CD4-positive, alpha-beta T cell (primary cell): ENCODE measurements around the gene GRK4. TPM values are rescaled to one million over a fixed set of nuclear protein-coding genes. Genes with fewer than 3 reads are reported as not detected.
"Not testable (repeated sequence)": the region's sequence is repeated elsewhere in the genome, so short reads cannot be mapped to it uniquely, and the experiment has no call there.

Experiments
- ATAC-seq: fragments of 200-7000 bp; cut with Tn5 transposase; one replicate; pipeline ENCODE4 v1.10.0; 2022; ENCODE audit warnings: mild to moderate bottlenecking; ENCODE audit not compliant: poor library complexity
- CTCF ChIA-PET: fragments of 350-600 bp; sonication (Branson Sonifier 250); formaldehyde crosslinking; loops from one replicate; lab custom pipeline; 2021; ENCODE audit warnings: antibody characterized with exemption, inconsistent platforms; lab: Charles Lee
- POLR2A ChIA-PET: fragments of 350-600 bp; sonication (Branson Sonifier 250); formaldehyde crosslinking; loops from one replicate; lab custom pipeline; 2021; ENCODE audit warnings: antibody characterized with exemption, inconsistent platforms; lab: Charles Lee
- DNase-seq, 14 experiments: peaks; one replicate each; pipeline ENCODE4 v3.0.0-alpha.2; 2013 to 2020; ENCODE audit warnings: mixed read lengths in 2 of 14
- H3K27ac ChIP-seq, 2 donors: one replicate each; pipeline versions ENCODE4 v1.5.1 to v1.7.0; 2013; ENCODE audit warnings: low read length in 2 of 2, low read depth in 1 of 2, mild to moderate bottlenecking in 1 of 2
- H3K27me3 ChIP-seq, 2 experiments: 1 replicate in 1 of 2; 2 replicates in 1 of 2; pipeline versions ENCODE4 v1.6.1 to v1.7.0; 2013; ENCODE audit warnings: low read length in 2 of 2, control low read depth in 1 of 2, mild to moderate bottlenecking in 1 of 2, moderate library complexity in 1 of 2; ENCODE audit not compliant: insufficient read depth in 2 of 2, control insufficient read depth in 1 of 2
- H3K36me3 ChIP-seq: one replicate; pipeline ENCODE4 v1.6.1; 2013; ENCODE audit warnings: low read length, control low read depth; ENCODE audit not compliant: insufficient read depth
- H3K4me1 ChIP-seq: one replicate; pipeline ENCODE4 v1.6.1; 2013; ENCODE audit warnings: low read length, control low read depth; ENCODE audit not compliant: insufficient read depth
- H3K4me3 ChIP-seq: one replicate; pipeline ENCODE4 v1.5.1; 2013; ENCODE audit warnings: mild to moderate bottlenecking, low read length, moderate library complexity
- H3K9me3 ChIP-seq, 2 experiments: 1 replicate in 1 of 2; 2 replicates in 1 of 2; pipeline versions ENCODE4 v1.6.1 to v1.7.0; 2013; ENCODE audit warnings: low read length in 2 of 2, mild to moderate bottlenecking in 2 of 2, control low read depth in 1 of 2, moderate library complexity in 1 of 2; ENCODE audit not compliant: control insufficient read depth in 1 of 2, insufficient read depth in 1 of 2
- H3K27ac Mint-ChIP-seq: one replicate; pipeline ENCODE4 v1.8.0; 2020; ENCODE audit warnings: mixed read lengths
- H3K27me3 Mint-ChIP-seq: one replicate; pipeline ENCODE4 v1.8.0; 2021; ENCODE audit warnings: mixed read lengths
- H3K36me3 Mint-ChIP-seq: one replicate; pipeline ENCODE4 v1.8.0; 2021; ENCODE audit warnings: low read depth, mixed read lengths
- H3K4me1 Mint-ChIP-seq: one replicate; pipeline ENCODE4 v1.8.0; 2021; ENCODE audit warnings: low read depth, mixed read lengths
- H3K4me3 Mint-ChIP-seq: one replicate; pipeline ENCODE4 v1.8.0; 2020; ENCODE audit warnings: mild to moderate bottlenecking, mixed read lengths
- H3K9me3 Mint-ChIP-seq: one replicate; pipeline ENCODE4 v1.8.0; 2020; ENCODE audit warnings: mixed read lengths
- intact Hi-C, 2 experiments: fragments of 100-400 bp; cut with DNase I in 1 of 2; cut with micrococcal nuclease in 1 of 2; formaldehyde crosslinking; loops; one replicate each; pipeline versions ENCODE4 v1.15.1 to v1.9.0; 2023 to 2025; cut with DNase I, micrococcal nuclease
- polyA plus RNA-seq, 2 donors: library from polyadenylated mRNA; unstranded; fragments of 120-200 nt; gene quantifications; one replicate each; pipeline ENCODE4 v1.2.1, GENCODE V29; 2013
- total RNA-seq, 174 experiments: library from RNA in 2 of 174; stranded (reverse) in 2 of 174; gene quantifications; one replicate each; pipeline ENCODE4 v1.2.3 and lab custom pipeline; 2021 to 2026
- TF ChIP-seq, protein P1 (sequence below): fragments of 200-600 bp; IDR thresholded peaks from one replicate; pipeline ENCODE4 v1.8.0; 2022; ENCODE audit warnings: antibody characterized with exemption, mild to moderate bottlenecking

Gene GRK4
- total RNA-seq, result 1 to 10 TPM; 1.2 to 1.8 TPM
- 1.2 TPM for polyA plus RNA-seq (2013, experiment 1 of 2)
- 1.7 TPM for polyA plus RNA-seq (2013, experiment 2 of 2)
- total RNA-seq (lab: John Stamatoyannopoulos, UW), result 1.4 to 11.6 (median 4.5) reads per million in 172 experiments

DNA sequence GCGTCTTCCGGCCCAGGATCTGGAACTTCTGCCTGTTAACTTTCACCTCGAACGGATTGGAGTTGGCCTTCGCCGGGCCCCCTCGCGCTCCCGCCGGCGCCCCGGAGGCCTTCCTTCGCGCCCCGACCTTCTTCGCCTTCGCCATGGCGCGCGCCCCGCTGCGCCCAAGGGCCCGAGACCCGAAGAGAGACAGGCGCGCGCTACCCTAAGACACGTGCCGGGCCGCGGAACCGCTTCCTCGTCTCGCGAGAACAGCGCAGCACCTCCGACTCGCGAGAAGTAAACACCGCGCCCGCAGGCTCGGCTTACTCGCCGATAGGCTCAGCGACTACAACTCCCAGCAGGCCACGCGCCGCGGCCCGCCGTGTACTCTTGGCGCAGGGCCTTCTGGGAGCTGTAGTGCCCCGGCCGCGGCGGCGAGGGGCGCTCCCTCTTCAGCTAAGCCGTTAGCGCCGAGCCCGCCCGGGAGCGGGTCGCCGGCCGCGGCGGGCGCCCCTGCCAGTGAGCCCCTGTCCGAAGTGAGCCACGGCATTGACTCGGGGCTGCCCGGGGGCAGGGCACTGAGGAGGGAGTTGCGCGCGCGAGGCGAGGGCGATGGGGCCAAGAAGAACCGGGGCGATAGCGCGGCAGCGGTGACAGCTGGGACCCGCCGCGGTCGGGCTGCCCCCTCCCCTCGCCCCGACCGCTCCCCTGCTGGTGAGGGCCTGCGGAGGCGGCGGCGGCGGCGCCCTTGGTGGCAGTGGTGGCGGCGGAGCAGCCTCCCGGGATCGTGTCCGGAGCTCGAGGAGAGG is at the start of gene GRK4, which contains the start of gene NOP14:
Gene GRK4, plus strand, starts transcription at position 397 of the 791 bp plus-strand sequence. CDS start 500 bp downstream, outside the sequence.
Gene NOP14, minus strand, starts transcription at position 232 of the 791 bp plus-strand sequence. Its CDS starts 87 bp downstream, at position 145.
- ChIA-PET CTCF (interaction anchor here (0.8 to 1.3 kb wide), 7 partner anchors 9 to 206 kb away, joined by 3 to 5 read pairs (median 3); no protein-coding TSS in a partner anchor), POLR2A (interaction anchor here (0.7 to 3.6 kb wide), 28 partner anchors 9 to 1383 kb away, joined by 3 to 51 read pairs (median 4); partner anchors contain the start of genes CFAP99, FAM193A, HAUS3 and HTT-AS)
- TF ChIP-seq, protein P1, sequence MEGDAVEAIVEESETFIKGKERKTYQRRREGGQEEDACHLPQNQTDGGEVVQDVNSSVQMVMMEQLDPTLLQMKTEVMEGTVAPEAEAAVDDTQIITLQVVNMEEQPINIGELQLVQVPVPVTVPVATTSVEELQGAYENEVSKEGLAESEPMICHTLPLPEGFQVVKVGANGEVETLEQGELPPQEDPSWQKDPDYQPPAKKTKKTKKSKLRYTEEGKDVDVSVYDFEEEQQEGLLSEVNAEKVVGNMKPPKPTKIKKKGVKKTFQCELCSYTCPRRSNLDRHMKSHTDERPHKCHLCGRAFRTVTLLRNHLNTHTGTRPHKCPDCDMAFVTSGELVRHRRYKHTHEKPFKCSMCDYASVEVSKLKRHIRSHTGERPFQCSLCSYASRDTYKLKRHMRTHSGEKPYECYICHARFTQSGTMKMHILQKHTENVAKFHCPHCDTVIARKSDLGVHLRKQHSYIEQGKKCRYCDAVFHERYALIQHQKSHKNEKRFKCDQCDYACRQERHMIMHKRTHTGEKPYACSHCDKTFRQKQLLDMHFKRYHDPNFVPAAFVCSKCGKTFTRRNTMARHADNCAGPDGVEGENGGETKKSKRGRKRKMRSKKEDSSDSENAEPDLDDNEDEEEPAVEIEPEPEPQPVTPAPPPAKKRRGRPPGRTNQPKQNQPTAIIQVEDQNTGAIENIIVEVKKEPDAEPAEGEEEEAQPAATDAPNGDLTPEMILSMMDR, result peak; percentile 62
- Mint-ChIP-seq H3K27me3 (no peaks in the 10 kb centered on the region), H3K27ac (peak within 1 kb of the TSS; percentile 84), H3K9me3 (no peaks in the 10 kb centered on the region), H3K4me1 (peaks cover 42% of the 10 kb centered on the region), H3K4me3 (peak within 1 kb of the TSS; percentile 92), H3K36me3 (peaks cover 26% of the 10 kb centered on the region)
- intact Hi-C loops, result loop anchor here (1.0 to 10.0 kb wide), 13 partner anchors 27 to 956 kb away; partner anchors contain the start of genes TNIP2 (in 2 of the 2), ADD1 (in 1 of the 2), CFAP99 (in 1 of the 2) and FAM193A (in 1 of the 2)
- H3K27ac ChIP-seq, result peak within 1 kb of the TSS; percentile 88 to 92
- H3K4me3 ChIP-seq, result peak within 1 kb of the TSS; percentile 87
- ATAC-seq, result peak; percentile 89
- peaks cover 6% of the 10 kb centered on the region for H3K36me3 ChIP-seq
- no peaks in the 10 kb centered on the region for H3K27me3 ChIP-seq
- H3K4me1 ChIP-seq, result peaks cover 34% of the 10 kb centered on the region
- no peaks in the 10 kb centered on the region for H3K9me3 ChIP-seq
- DNase-seq, result peak; percentile 92 to 99 (median 96)

DNA sequence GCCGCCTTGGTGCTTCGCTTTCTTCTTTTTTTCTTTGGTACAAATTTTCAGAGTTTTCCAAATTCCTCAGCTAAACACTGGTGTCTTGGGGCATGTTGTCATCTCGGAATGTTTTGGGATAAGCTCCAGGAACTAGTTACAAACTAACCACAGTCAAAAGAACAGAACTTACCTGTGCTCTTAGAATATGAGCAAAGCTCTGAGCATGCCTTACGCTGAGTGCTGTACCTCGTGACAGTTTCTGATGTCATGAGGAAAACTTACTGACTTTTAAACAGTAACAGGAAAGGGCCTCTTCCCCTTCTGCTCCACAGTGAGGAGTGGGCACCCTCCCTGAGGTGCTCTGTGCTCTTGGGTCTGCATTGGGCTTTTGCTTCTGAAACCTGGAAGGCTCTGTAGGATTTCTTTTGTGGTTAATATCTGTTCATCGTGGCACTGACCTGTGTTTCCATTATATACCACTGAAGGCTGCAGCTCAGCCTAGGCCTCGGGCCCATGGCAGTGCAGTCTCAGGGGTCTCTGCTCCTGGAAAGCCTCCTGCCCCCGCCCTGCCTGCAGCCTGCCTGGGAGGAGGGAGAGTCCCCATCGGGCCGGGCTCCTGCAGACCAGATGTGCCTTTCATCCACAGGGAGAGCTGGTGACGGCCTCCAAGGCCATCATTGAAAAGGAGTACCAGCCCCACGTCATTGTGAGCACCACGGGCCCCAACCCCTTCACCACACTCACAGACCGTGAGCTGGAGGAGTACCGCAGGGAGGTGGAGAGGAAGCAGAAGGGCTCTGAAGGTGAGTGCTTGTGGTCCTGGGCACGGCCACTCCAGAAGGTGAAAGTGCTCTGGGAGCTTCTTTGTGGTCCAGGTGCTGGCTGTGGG is 48.9 kb upstream of the GRK4 start:
- DNase-seq, result no peak
- no peaks in the 10 kb centered on the region for H3K4me1 ChIP-seq
- ATAC-seq, result no peak
- Mint-ChIP-seq H3K4me1 (peaks cover 23% of the 10 kb centered on the region), H3K9me3 (no peaks in the 10 kb centered on the region), H3K27me3 (no peaks in the 10 kb centered on the region), H3K36me3 (peaks cover 82% of the 10 kb centered on the region), H3K27ac (no peak overlapping the region), H3K4me3 (no peak overlapping the region)
- no peak overlapping the region for H3K27ac ChIP-seq
- no peaks in the 10 kb centered on the region for H3K27me3 ChIP-seq
- POLR2A ChIA-PET, result no interaction called here
- H3K4me3 ChIP-seq, result no peak overlapping the region
- TF ChIP-seq, protein P1, result no peak
- intact Hi-C loops, result no loop called here
- H3K9me3 ChIP-seq, result no peaks in the 10 kb centered on the region
- H3K36me3 ChIP-seq, result peaks cover 63% of the 10 kb centered on the region
- CTCF ChIA-PET, result no interaction called here

DNA sequence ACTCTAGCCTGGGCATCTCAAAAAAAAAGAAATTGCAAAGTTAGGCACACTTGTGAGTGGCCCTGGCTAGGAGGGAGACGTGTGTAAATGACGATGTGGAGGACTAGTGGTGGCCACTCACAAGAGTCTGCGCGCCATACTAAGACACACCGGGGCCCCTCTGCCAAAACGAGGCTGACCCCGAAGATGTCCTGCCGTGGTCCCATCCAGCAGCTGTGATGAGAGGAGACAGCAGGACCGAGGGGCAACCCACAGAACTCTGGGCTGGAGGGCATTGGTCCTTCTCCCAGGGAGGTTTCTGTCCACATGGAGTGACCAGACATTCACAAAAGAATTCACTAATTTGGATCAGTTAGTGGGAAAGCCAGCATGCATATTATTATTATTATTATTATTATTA is 47.6 kb upstream of the GRK4 start:
- Histone ChIP-seq H3K36me3 (peaks cover 53% of the 10 kb centered on the region), H3K27ac (no peak overlapping the region), H3K27me3 (no peaks in the 10 kb centered on the region), H3K4me1 (no peaks in the 10 kb centered on the region), H3K9me3 (no peaks in the 10 kb centered on the region), H3K4me3 (no peak overlapping the region)
- H3K4me3 Mint-ChIP-seq, result no peak overlapping the region
- intact Hi-C loops, result no loop called here
- H3K27me3 Mint-ChIP-seq, result no peaks in the 10 kb centered on the region
- DNase-seq, result no peak
- no peak for ATAC-seq
- H3K36me3 Mint-ChIP-seq, result peaks cover 82% of the 10 kb centered on the region
- no peak overlapping the region for H3K27ac Mint-ChIP-seq
- ChIA-PET POLR2A (no interaction called here), CTCF (no interaction called here)
- no peaks in the 10 kb centered on the region for H3K9me3 Mint-ChIP-seq
- TF ChIP-seq, protein P1, result no peak
- H3K4me1 Mint-ChIP-seq, result peaks cover 36% of the 10 kb centered on the region

DNA sequence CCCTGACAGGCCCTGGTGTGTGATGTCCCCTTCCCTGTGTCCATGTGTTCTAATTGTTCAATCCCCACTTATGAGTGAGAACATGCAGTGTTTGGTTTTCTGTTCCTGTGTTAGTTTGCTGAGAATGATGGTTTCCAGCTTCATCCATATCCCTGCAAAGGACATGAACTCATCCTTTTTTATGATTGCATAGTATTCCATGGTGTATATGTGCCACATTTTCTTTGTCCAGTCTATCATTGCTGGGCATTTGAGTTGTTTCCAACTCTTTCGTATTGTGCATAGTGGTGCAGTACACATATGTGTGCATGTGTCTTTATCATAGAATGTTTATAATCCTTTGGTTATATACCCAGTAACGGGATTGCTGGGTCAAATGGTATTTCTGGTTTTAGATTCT is 46.7 kb upstream of the GRK4 start:
- CTCF ChIA-PET, H3K4me3 Mint-ChIP-seq, intact Hi-C loops, H3K9me3 Mint-ChIP-seq, ATAC-seq, H3K4me1 ChIP-seq, H3K9me3 ChIP-seq, H3K27me3 Mint-ChIP-seq, DNase-seq, H3K4me3 ChIP-seq, H3K27ac ChIP-seq, H3K27me3 ChIP-seq, POLR2A ChIA-PET: not testable (repeated sequence)
- Mint-ChIP-seq H3K36me3 (peaks cover 81% of the 10 kb centered on the region), H3K27ac (peak overlapping the region; percentile 49), H3K4me1 (peaks cover 42% of the 10 kb centered on the region)
- H3K36me3 ChIP-seq, result peaks cover 46% of the 10 kb centered on the region
